ENCODE data around the gene RBP3. TPM values are rescaled to one million over a fixed set of nuclear protein-coding genes. Genes with fewer than 3 reads are reported as not detected.

Gene RBP3
- total and polyA plus RNA-seq, 7 donors, result not detected

- Histone ChIP-seq H3K36me3 (no peaks in the 10 kb centered on the region), H3K9me3 (no peaks in the 10 kb centered on the region), H3K4me3 (no peak overlapping the region), H3K4me1 (no peaks in the 10 kb centered on the region), H3K27me3 (no peaks in the 10 kb centered on the region), H3K27ac (no peak overlapping the region)
- intact Hi-C loops (cut with DNase I), result no loop called here
- DNase-seq, result no peak
- 93 to 94% methylated on average over 22 of the region's 22 CpGs for WGBS, 2 donors
- no peak for TF ChIP-seq EP300 (IDR thresholded peaks at IDR 0.05)
- TF ChIP-seq CTCF (IDR thresholded peaks at IDR 0.05), result no peak
- no peak for TF ChIP-seq POLR2A (IDR thresholded peaks at IDR 0.05)
- no peak for TF ChIP-seq POLR2AphosphoS5 (IDR thresholded peaks at IDR 0.05)
Measured at GRCh38 chr10:47349516-47349915, 1.4 kb downstream of the RBP3 start.

- no peak for TF ChIP-seq CTCF (IDR thresholded peaks at IDR 0.05)
- no peak for TF ChIP-seq POLR2A (IDR thresholded peaks at IDR 0.05)
- TF ChIP-seq EP300 (IDR thresholded peaks at IDR 0.05), result no peak
- no peak for TF ChIP-seq POLR2AphosphoS5 (IDR thresholded peaks at IDR 0.05)
- H3K4me3 ChIP-seq, result no peak overlapping the region
- H3K36me3 ChIP-seq, result no peaks in the 10 kb centered on the region
- H3K27ac ChIP-seq, result no peak overlapping the region
- no peaks in the 10 kb centered on the region for H3K9me3 ChIP-seq
- intact Hi-C loops (cut with DNase I), result no loop called here
- DNase-seq, result no peak
- 95 to 97% methylated on average over 31 of the region's 31 CpGs for WGBS, 2 donors
- no peaks in the 10 kb centered on the region for H3K27me3 ChIP-seq
- H3K4me1 ChIP-seq, result no peaks in the 10 kb centered on the region
Measured at GRCh38 chr10:47349941-47350371, 1.8 kb downstream of the RBP3 start.

GRCh38 chr10:47350671-47351640, 2.8 kb downstream of the RBP3 start:
- H3K27ac ChIP-seq, result no peak overlapping the region
- intact Hi-C loops (cut with DNase I), result no loop called here
- no peaks in the 10 kb centered on the region for H3K4me1 ChIP-seq
- DNase-seq, result no peak
- WGBS, 2 donors, result 93% methylated on average over 39 of the region's 39 CpGs
- H3K36me3 ChIP-seq, result no peaks in the 10 kb centered on the region
- H3K9me3 ChIP-seq, result no peaks in the 10 kb centered on the region
- no peak for TF ChIP-seq POLR2A (IDR thresholded peaks at IDR 0.05)
- H3K27me3 ChIP-seq, result no peaks in the 10 kb centered on the region
- no peak overlapping the region for H3K4me3 ChIP-seq

- no peak overlapping the region for H3K4me3 ChIP-seq
- H3K36me3 ChIP-seq, result no peaks in the 10 kb centered on the region
- no peaks in the 10 kb centered on the region for H3K4me1 ChIP-seq
- intact Hi-C loops (cut with DNase I), result no loop called here
- DNase-seq, result no peak
- TF ChIP-seq CTCF (IDR thresholded peaks at IDR 0.05) (no peak), EP300 (IDR thresholded peaks at IDR 0.05) (no peak), POLR2A (IDR thresholded peaks at IDR 0.05) (no peak), POLR2AphosphoS5 (IDR thresholded peaks at IDR 0.05) (no peak)
- WGBS, 2 donors, result 83 to 85% methylated on average over 14 of the region's 14 CpGs
- H3K27me3 ChIP-seq, result no peaks in the 10 kb centered on the region
- no peaks in the 10 kb centered on the region for H3K9me3 ChIP-seq
- no peak overlapping the region for H3K27ac ChIP-seq
Measured at GRCh38 chr10:47351899-47352815, 4.0 kb downstream of the RBP3 start.

GRCh38 chr10:47353351-47353750, 5.2 kb downstream of the RBP3 start:
- Histone ChIP-seq H3K27ac (no peak overlapping the region), H3K27me3 (no peaks in the 10 kb centered on the region), H3K4me3 (no peak overlapping the region), H3K4me1 (no peaks in the 10 kb centered on the region), H3K9me3 (no peaks in the 10 kb centered on the region), H3K36me3 (no peaks in the 10 kb centered on the region)
- intact Hi-C loops (cut with DNase I), result no loop called here
- WGBS, 2 donors, result 93 to 96% methylated on average over 6 of the region's 6 CpGs
- TF ChIP-seq CTCF (IDR thresholded peaks at IDR 0.05) (no peak), EP300 (IDR thresholded peaks at IDR 0.05) (no peak), POLR2AphosphoS5 (IDR thresholded peaks at IDR 0.05) (no peak), POLR2A (IDR thresholded peaks at IDR 0.05) (no peak)
- no peak for DNase-seq

Measured in sigmoid colon (tissue), 7 donors.